Measurements from ENCODE around the gene CBX2.

DNA sequence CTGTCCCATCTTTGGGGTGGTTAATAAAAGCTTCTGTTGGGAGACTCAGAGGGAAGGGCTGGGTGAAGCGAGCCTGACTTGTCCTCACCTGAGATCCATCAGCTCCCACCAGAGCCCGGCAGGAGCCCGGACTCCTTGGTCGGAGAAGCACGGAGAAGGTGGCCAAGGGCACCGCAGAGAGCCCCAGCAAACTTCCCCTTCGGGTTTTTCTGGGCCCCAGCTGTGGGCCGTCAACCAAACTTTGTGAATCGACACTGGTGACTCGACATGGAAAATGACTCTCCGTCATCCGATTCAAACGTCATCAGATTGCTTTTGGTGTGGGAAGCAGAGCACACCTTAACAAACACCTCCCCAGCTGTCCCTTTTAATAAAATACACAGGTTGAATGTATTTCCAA is 25.8 kb upstream of the CBX2 start:
- TF ChIP-seq, protein P1, sequence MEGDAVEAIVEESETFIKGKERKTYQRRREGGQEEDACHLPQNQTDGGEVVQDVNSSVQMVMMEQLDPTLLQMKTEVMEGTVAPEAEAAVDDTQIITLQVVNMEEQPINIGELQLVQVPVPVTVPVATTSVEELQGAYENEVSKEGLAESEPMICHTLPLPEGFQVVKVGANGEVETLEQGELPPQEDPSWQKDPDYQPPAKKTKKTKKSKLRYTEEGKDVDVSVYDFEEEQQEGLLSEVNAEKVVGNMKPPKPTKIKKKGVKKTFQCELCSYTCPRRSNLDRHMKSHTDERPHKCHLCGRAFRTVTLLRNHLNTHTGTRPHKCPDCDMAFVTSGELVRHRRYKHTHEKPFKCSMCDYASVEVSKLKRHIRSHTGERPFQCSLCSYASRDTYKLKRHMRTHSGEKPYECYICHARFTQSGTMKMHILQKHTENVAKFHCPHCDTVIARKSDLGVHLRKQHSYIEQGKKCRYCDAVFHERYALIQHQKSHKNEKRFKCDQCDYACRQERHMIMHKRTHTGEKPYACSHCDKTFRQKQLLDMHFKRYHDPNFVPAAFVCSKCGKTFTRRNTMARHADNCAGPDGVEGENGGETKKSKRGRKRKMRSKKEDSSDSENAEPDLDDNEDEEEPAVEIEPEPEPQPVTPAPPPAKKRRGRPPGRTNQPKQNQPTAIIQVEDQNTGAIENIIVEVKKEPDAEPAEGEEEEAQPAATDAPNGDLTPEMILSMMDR (conservative IDR thresholded peaks at IDR 0.05; ENCODE audit: low read depth, low read length): no peak
- TF ChIP-seq RFX5 (IDR thresholded peaks at IDR 0.05; ENCODE audit: low read depth, low read length) (no peak), NFE2L2 (IDR thresholded peaks at IDR 0.05; ENCODE audit: low read depth, low read length) (no peak), POLR2A (IDR thresholded peaks at IDR 0.05; ENCODE audit: low read depth, low read length) (no peak), CEBPB (IDR thresholded peaks at IDR 0.05; ENCODE audit: low read depth, low read length) (no peak), RCOR1 (IDR thresholded peaks at IDR 0.05; ENCODE audit: insufficient replicate concordance, low read length) (no peak), MXI1 (IDR thresholded peaks at IDR 0.05; ENCODE audit: borderline replicate concordance, low read depth, low read length) (no peak)
- TF ChIP-seq, protein P2, sequence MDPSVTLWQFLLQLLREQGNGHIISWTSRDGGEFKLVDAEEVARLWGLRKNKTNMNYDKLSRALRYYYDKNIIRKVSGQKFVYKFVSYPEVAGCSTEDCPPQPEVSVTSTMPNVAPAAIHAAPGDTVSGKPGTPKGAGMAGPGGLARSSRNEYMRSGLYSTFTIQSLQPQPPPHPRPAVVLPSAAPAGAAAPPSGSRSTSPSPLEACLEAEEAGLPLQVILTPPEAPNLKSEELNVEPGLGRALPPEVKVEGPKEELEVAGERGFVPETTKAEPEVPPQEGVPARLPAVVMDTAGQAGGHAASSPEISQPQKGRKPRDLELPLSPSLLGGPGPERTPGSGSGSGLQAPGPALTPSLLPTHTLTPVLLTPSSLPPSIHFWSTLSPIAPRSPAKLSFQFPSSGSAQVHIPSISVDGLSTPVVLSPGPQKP (IDR thresholded peaks at IDR 0.05; ENCODE audit: borderline replicate concordance, low read depth, low read length): no peak
- TF ChIP-seq, protein P3, sequence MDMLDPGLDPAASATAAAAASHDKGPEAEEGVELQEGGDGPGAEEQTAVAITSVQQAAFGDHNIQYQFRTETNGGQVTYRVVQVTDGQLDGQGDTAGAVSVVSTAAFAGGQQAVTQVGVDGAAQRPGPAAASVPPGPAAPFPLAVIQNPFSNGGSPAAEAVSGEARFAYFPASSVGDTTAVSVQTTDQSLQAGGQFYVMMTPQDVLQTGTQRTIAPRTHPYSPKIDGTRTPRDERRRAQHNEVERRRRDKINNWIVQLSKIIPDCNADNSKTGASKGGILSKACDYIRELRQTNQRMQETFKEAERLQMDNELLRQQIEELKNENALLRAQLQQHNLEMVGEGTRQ (IDR thresholded peaks at IDR 0.05; ENCODE audit: low read depth, low read length): no peak
